Activated CD4-positive, alpha-beta T cell treated with anti-CD3 and anti-CD28 coated beads, Interleukin-10, Interleukin-2, amounts not matched to agents 100 ng/mL and 50 ng/mL, durations not matched to agents 16 hours and 8 hours (primary cell): ENCODE data around the gene RHOC.

Source experiments
- DNase-seq: peaks from one replicate; pipeline ENCODE4 v3.0.0-alpha.2; 2020

RHOC gene

GRCh38 chr1:112675728-112676381 lies 31.1 kb downstream of the RHOC start:
- no peak for DNase-seq

DNA sequence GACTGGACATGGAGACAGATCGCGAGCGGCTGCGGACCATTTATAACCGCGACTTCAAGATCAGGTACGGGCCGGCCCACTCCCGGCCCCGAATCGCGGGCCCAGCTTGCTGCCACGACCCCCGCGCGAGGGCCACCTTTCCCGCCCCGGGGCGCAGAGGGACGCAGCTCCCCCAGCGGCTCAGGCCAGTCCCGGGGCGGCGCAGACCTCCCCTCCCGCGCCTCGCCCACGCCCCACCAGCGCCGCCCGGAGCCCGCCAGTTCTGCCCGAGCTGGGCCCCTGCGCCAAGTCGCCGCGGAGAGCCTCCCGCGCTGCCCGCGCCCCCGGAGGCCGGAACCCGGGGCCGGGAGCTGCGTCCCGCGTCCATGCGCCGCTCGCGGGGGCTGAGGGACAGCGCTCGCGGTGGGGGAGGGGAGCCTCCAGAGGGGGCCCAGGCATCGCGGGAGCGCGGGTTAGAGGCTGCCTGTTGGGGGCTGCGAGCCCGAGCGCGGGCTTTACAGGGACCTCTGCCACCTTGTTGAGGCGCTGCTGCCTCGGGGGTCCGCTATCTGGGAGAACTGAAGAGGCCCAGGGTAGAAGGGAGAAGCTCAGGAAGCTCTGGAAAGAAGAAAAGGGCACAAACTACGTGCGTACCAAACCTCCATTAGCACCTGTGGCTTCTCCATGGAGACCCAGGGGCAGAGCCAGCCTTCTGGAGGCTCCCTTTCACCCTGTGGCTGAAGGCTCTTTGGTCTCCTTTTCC lies 31.8 kb downstream of the RHOC start:
- DNase-seq = peak; percentile 27

- DNase-seq = peak; percentile 70
Observed at GRCh38 chr1:112674440-112674985, 32.4 kb downstream of the RHOC start, which contains the start of gene MOV10. TSS of gene MOV10 (plus strand) at chr1:112674659. CDS start at chr1:112674913, 254 bp downstream.

- DNase-seq = peak; percentile 16
Observed at GRCh38 chr1:112673592-112674439, 33.1 kb downstream of the RHOC start.

DNA sequence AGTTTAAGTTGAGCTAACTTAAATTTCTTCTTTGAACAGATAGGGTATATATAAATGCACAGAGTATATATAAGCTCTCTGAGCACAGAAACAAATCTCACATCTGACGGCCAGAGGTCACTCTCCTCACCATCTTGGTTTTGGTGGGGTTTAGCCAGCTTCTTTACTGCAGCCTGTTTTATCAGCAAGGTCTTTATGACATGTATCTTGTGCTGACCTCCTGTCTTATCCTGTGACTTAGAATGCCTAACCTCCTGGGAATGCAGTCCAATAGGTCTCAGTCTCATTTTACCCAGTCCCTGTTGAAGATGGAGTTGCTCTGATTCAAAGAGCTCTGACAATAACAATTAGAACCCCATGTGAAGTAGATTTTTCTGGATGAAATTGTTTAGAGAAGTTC lies 34.1 kb downstream of the RHOC start:
- DNase-seq = no peak

- DNase-seq = no peak
Observed at GRCh38 chr1:112672009-112672408, 34.9 kb downstream of the RHOC start.

GRCh38 chr1:112666946-112667345 lies 40.0 kb downstream of the RHOC start:
- DNase-seq = peak; percentile 64

GRCh38 chr1:112665857-112666256 lies 41.1 kb downstream of the RHOC start:
- no peak for DNase-seq

DNA sequence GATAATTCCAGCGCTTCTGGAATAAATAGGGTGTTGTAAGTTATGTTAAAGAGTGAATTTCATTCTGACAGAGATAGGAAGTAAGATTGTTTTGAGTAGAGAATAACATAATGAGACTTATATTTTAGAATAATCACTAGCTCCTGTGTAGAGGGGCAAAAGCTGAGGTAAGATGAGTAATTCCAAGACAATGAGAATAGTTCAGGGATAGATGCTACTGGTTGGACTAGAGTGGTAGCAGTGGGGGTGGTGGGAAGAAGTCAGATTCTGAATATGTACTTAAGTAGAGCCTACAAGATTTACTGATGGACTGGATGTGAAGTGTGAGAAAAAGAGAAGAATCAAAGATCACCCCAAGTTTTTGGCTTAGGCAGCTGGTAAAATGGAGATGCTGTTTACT lies 55.7 kb downstream of the RHOC start:
- DNase-seq = peak; percentile 11
